Activated CD4-positive, alpha-beta T cell treated with anti-CD3 and anti-CD28 coated beads, Interleukin-2, amount 50 U/mL, for 48 hours (primary cell): ENCODE results near the gene FAM200A.

Experiments used
- DNase-seq, 2 experiments: peaks; one replicate each; pipeline ENCODE4 v3.0.0-alpha.2; 2020

The FAM200A gene

GRCh38 chr7:99499721-99500636 lies 51.9 kb downstream of the FAM200A start, which contains the start of gene ZNF394:
Gene ZNF394 (minus strand): TSS chr7:99500281. CDS start chr7:99500093, 188 bp downstream.
- peak; percentile 89 to 92 for DNase-seq

GRCh38 chr7:99499371-99499720 lies 52.6 kb downstream of the FAM200A start:
- no peak for DNase-seq

- DNase-seq: no peak
Observed at GRCh38 chr7:99498546-99498944, 53.4 kb downstream of the FAM200A start.

GRCh38 chr7:99497766-99498545 lies 54.0 kb downstream of the FAM200A start:
- no peak for DNase-seq
